Measurements from ENCODE around the gene OR5D16.
"Not testable (repeated sequence)": the region's sequence is repeated elsewhere in the genome, so short reads cannot be mapped to it uniquely, and the experiment has no call there.

Gene OR5D16

DNA sequence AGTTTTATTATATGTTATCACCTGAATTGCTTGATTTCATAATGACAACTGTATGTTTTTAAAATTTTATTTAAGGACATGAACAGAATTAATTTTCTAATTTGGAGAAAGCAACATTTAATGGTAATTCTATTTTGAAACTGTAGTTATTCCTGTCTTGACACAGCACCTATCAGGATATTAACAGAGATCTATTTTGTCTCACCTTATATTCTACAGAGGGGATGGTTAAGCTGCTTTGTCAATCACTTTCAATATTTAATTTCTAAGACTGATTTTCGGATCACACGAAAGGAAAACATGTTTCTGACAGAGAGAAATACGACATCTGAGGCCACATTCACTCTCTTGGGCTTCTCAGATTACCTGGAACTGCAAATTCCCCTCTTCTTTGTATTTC is at the start of gene OR5D16:
OR5D16 (plus strand) TSS at position 301 of the 400 bp plus-strand sequence; CDS start at position 301, 0 bp downstream.
- no peak for DNase-seq

DNA sequence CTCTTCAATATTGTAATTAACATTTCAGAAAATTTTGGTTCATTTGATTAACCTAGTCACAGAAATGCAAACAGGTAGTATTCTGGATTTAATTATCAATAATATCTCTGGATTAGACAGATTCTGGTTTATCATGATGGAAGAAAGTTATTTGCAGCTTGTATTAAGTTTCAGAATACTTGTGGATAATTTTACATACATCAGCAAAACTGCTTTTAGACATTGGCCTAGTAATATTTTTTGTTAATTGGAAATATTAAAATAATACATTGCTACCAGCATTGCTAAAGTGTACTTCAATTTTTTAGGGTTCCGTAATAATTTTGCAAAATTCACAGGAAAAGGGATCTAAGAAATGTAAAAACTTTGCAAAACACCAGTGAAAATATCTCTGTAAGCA is 46.9 kb upstream of the OR5D16 start:
- DNase-seq: no peak

DNA sequence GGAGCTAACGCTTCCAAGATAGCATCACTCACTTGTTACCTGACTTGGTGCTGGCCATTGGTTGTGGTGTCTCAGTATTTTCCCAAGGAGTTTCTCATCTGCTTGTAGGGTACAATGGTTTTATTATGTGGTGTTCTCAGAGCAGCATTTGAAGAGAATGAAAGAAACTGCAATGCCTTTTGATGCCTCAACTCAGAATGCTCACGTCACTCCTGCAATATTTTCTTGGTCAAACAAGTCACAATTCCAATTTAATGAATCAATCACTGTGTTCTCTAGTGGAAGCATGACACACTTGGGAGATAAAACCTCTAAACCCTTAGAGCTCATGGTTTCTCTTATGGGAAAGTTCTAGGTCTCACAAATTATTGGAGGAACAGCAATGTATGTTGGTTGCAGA is 45.2 kb upstream of the OR5D16 start:
- DNase-seq: no peak

GRCh38 chr11:55795256-55795655 is 43.3 kb upstream of the OR5D16 start, which contains the start of gene OR5D14:
OR5D14 (plus strand) TSS chr11:55795556; CDS start chr11:55795556, 0 bp downstream.
- no peak for DNase-seq

DNA sequence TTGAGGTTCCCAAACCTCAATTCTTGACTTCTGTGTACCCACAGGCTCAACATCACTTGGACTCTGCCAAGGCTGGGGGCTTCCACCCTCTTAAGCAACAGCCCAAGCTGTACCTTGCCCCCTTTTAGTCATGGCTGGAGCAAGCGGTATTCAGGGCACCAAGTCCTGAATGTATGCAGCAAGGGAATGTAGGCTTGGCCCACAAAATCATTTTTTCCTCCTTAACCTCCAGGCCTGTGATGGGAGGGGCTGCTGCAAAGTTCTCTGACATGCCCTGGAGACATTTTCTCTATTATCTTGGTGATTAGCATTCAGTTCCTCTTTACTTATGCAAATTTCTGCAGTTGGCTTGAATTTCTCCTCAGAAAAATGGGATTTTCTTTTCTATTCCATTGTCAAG is 32.3 kb upstream of the OR5D16 start:
- no peak for DNase-seq

GRCh38 chr11:55811067-55811466 is 27.5 kb upstream of the OR5D16 start, which contains the start of gene OR5L1:
OR5L1 (plus strand) TSS chr11:55811367; CDS start chr11:55811467, 100 bp downstream.
- no peak for DNase-seq

- DNase-seq: no peak
Observed at GRCh38 chr11:55819330-55819729, 19.2 kb upstream of the OR5D16 start, which contains the start of gene OR5D18. OR5D18 (plus strand) TSS chr11:55819630; CDS start chr11:55819630, 0 bp downstream.

GRCh38 chr11:55826919-55827318 is 11.6 kb upstream of the OR5D16 start, which contains the start of gene OR5L2:
OR5L2 (plus strand) TSS chr11:55827219; CDS start chr11:55827219, 0 bp downstream.
- no peak for DNase-seq

DNA sequence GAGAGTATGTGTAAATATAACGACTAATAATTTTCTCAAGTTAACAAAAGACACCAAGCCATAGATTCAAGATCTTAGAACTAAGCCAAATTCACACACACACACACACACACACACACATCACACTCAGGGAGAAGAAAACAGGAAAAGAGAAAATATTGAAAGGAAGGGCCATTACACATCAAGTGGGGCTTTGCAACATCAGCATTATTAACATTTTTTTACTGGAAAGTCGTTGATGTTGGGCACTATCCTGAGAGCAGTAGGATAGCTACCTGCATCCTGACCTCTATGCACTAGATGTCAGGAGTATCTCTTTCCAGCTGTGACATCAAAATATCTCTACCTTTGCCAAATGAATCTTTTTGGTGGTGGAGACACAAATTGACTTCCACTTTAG is 8.9 kb downstream of the OR5D16 start:
- DNase-seq: no peak

DNA sequence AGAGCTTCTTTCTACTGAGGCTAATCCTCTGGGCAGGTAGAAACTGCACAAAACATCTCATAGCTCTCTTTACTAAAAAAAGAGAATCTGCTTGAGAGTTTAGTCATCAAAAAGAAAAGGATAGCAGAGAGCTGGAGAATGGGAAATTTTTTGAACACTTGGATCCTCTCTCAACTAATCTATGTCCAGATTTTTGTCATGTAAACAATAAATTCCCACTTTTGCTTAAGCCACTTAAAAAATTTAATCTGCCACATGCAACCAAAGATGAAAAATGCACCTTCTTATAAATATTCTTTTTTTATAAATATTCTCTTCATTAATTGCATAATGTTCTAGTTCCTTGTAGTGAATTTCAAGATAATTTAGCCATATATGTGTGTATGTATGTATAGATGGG is 10.5 kb downstream of the OR5D16 start:
- no peak for DNase-seq

DNA sequence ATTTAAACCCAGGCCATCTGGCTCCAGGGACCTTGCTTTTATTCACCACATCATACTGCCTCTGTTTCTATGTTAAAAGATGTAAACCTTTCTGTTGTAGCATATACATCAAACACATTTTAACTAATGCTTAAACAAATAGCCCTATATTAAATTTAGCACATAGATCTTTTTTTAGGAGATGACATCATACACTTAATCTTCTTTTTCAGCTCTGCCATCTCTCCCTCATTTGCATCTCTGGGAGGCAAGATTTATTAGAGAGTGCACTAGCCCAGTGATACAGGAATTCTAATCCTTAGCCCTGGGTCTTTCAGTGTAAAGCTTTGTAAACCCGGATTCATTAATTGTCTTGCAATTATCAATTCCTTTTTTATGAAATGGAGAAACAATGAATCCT is 13.6 kb downstream of the OR5D16 start:
- DNase-seq: no peak

- DNase-seq: no peak
Observed at GRCh38 chr11:55854704-55855103, 16.2 kb downstream of the OR5D16 start.

DNA sequence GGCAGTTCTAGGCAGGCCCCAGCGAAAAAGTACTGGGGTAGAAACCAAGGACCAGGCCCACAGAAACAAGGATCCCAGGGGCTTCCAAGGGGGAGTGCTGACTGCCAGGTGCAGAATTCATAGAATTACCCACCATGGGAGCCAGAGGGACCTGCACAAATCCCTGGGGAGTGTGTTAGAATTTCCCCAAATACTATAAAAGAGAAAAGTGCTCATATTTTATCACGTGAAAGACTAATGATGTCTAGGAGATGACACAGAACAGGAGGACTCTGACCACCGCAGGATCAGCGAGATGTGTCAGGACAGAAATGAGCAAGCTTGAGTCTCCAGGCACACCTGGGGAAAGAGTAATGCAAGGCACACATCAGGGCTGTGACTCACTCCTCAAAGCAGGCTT is 28.8 kb downstream of the OR5D16 start:
- DNase-seq: not testable (repeated sequence)

DNA sequence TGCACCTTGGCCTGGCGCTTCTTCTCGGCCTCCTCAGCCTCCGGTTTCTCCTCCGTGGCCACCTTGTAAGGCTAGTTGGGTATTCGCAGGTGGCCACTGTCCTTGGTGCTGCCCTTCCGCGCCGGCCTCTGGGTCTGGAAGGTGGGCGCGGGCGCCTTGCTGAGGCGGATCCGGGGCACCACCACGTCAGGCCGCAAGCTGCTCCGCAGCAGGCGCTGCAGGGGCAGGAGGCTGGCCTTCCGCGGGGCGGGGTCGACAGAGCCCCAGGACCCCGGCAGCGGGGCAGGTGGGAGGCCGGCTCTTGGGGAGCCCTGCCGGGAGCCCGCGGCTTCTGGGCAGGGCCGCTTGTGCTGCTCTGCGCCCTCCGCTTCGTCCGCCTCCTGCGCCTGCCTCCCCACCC is 34.2 kb downstream of the OR5D16 start:
- DNase-seq: not testable (repeated sequence)

- DNase-seq: not testable (repeated sequence)
Observed at GRCh38 chr11:55873146-55873545, 34.6 kb downstream of the OR5D16 start.

DNA sequence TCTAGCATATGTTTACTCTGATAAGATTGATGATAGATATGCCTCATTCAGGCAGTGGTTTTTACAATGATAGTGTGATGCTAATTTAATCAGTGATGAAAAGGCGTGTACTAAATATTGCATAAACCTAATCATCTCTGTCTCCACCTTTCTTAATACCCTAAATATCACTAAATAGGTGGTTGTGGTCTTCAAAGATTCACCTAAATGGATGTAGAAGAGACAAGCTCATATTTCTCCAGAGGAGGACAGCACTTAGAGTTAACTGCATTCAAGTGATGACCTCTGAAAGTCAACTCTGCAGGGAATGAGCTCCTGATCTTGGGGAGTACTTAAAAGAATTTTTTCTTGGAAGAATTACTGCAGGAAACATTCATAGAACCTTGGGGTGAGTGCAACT is 44.4 kb downstream of the OR5D16 start, which contains the start of gene TRIM51:
TRIM51 (plus strand) TSS at position 301 of the 400 bp plus-strand sequence. CDS start 2,132 bp downstream, outside the sequence.
- DNase-seq: not testable (repeated sequence)

- DNase-seq: not testable (repeated sequence)
Observed at GRCh38 chr11:55884995-55885394, 46.4 kb downstream of the OR5D16 start.

DNA sequence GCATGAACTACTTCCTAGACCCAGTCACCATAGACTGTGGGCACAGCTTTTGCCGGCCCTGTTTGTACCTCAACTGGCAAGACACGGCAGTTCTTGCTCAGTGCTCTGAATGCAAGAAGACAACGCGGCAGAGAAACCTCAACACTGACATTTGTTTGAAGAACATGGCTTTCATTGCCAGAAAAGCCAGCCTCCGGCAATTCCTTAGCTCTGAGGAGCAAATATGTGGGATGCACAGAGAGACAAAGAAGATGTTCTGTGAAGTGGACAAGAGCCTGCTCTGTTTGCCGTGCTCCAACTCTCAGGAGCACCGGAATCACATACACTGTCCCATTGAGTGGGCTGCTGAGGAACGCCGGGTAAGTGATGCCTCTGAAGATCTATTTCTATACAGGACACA is 46.9 kb downstream of the OR5D16 start:
- DNase-seq: not testable (repeated sequence)
